Epithelial cell of proximal tubule (primary cell): ENCODE measurements around the gene TAF1L. TPM values are rescaled to one million over a fixed set of nuclear protein-coding genes. Genes with fewer than 3 reads are reported as not detected.
"Not testable (repeated sequence)": the region's sequence is repeated elsewhere in the genome, so short reads cannot be mapped to it uniquely, and the experiment has no call there.

Experiments used
- DNase-seq: peaks from one replicate; pipeline ENCODE4 v3.0.0-alpha.2; 2011; ENCODE audit warnings: low read depth
- H3K4me3 ChIP-seq: 2 replicates; pipeline ENCODE4 v1.5.1; 2011; ENCODE audit warnings: low read depth, mild to moderate bottlenecking, low read length
- CTCF ChIP-seq: conservative IDR thresholded peaks from 2 replicates; pipeline ENCODE4 v1.5.1; 2012; ENCODE audit warnings: low read depth, mild to moderate bottlenecking, low read length
- total RNA-seq: library from RNA; depleted of rRNA; stranded (reverse); fragments of >200 nt; gene quantifications from 2 replicates; pipeline ENCODE4 v1.2.3, GENCODE V29; 2015

The TAF1L gene
- total RNA-seq, 1 donor from 2014 or later = under 0.01 TPM

- no peak overlapping the region for H3K4me3 ChIP-seq
- no peak for TF ChIP-seq CTCF
- DNase-seq = no peak
Observed at GRCh38 chr9:32618261-32618660, 17.2 kb downstream of the TAF1L start.

- no peak for TF ChIP-seq CTCF
- no peak for DNase-seq
- no peak overlapping the region for H3K4me3 ChIP-seq
Observed at GRCh38 chr9:32606811-32607210, 28.7 kb downstream of the TAF1L start.

- no peak overlapping the region for H3K4me3 ChIP-seq
- no peak for DNase-seq
- TF ChIP-seq CTCF = no peak
Observed at GRCh38 chr9:32603914-32604852, 31.3 kb downstream of the TAF1L start.

GRCh38 chr9:32599021-32599420 is 36.4 kb downstream of the TAF1L start:
- H3K4me3 ChIP-seq, DNase-seq: not testable (repeated sequence)

GRCh38 chr9:32596936-32597335 is 38.5 kb downstream of the TAF1L start:
- TF ChIP-seq CTCF = no peak
- no peak for DNase-seq
- no peak overlapping the region for H3K4me3 ChIP-seq

- TF ChIP-seq CTCF = no peak
- DNase-seq = no peak
- H3K4me3 ChIP-seq = no peak overlapping the region
Observed at GRCh38 chr9:32596096-32596865, 39.2 kb downstream of the TAF1L start.

GRCh38 chr9:32590898-32591297 is 44.6 kb downstream of the TAF1L start:
- no peak for DNase-seq
- no peak overlapping the region for H3K4me3 ChIP-seq
- no peak for TF ChIP-seq CTCF
